ENCODE results near the gene SLC35B2. TPM values are rescaled to one million over a fixed set of nuclear protein-coding genes. Genes with fewer than 3 reads are reported as not detected.

The SLC35B2 gene
- total and polyA plus RNA-seq, 9 donors = 19.7 to 41.0 (median 27.1) TPM

GRCh38 chr6:44272999-44273566 lies 15.8 kb upstream of the SLC35B2 start:
- WGBS, 3 donors = 82 to 85% (median 85%) methylated on average over 23 of the region's 23 CpGs
- Histone ChIP-seq H3K36me3 (no peaks in the 10 kb centered on the region), H3K9me3 (no peaks in the 10 kb centered on the region), H3K27me3 (no peaks in the 10 kb centered on the region), H3K4me1 (ENCODE audit: insufficient read depth) (no peaks in the 10 kb centered on the region), H3K27ac (no peak overlapping the region), H3K4me3 (no peak overlapping the region)
- intact Hi-C loops (cut with DNase I) = no loop called here
- TF ChIP-seq CTCF (IDR thresholded peaks at IDR 0.05) (no peak), EP300 (IDR thresholded peaks at IDR 0.05) (no peak), POLR2A (IDR thresholded peaks at IDR 0.05) (no peak)
- DNase-seq = no peak

GRCh38 chr6:44272529-44272928 lies 15.2 kb upstream of the SLC35B2 start:
- 88 to 91% (median 88%) methylated on average over 3 of the region's 3 CpGs for WGBS, 3 donors
- Histone ChIP-seq H3K27me3 (no peaks in the 10 kb centered on the region), H3K4me3 (no peak overlapping the region), H3K36me3 (no peaks in the 10 kb centered on the region), H3K27ac (no peak overlapping the region), H3K9me3 (no peaks in the 10 kb centered on the region), H3K4me1 (ENCODE audit: insufficient read depth) (no peaks in the 10 kb centered on the region)
- intact Hi-C loops (cut with DNase I) = no loop called here
- DNase-seq = no peak
- no peak for TF ChIP-seq POLR2A (IDR thresholded peaks at IDR 0.05)
- TF ChIP-seq EP300 (IDR thresholded peaks at IDR 0.05) = no peak
- no peak for TF ChIP-seq CTCF (IDR thresholded peaks at IDR 0.05)

GRCh38 chr6:44271914-44272313 lies 14.6 kb upstream of the SLC35B2 start:
- no peak overlapping the region for H3K27ac ChIP-seq
- DNase-seq = no peak
- H3K36me3 ChIP-seq = no peaks in the 10 kb centered on the region
- WGBS, 3 donors = 52 to 64% (median 53%) methylated on average over 3 of the region's 3 CpGs
- H3K27me3 ChIP-seq = no peaks in the 10 kb centered on the region
- H3K9me3 ChIP-seq = no peaks in the 10 kb centered on the region
- intact Hi-C loops (cut with DNase I) = no loop called here
- no peak overlapping the region for H3K4me3 ChIP-seq
- no peak for TF ChIP-seq POLR2A (IDR thresholded peaks at IDR 0.05)
- no peak for TF ChIP-seq EP300 (IDR thresholded peaks at IDR 0.05)
- TF ChIP-seq CTCF (IDR thresholded peaks at IDR 0.05) = no peak
- H3K4me1 ChIP-seq (ENCODE audit: insufficient read depth) = no peaks in the 10 kb centered on the region

GRCh38 chr6:44271406-44271723 lies 14.0 kb upstream of the SLC35B2 start:
- no peaks in the 10 kb centered on the region for H3K9me3 ChIP-seq
- DNase-seq = no peak
- no peak overlapping the region for H3K4me3 ChIP-seq
- intact Hi-C loops (cut with DNase I) = no loop called here
- H3K4me1 ChIP-seq (ENCODE audit: insufficient read depth) = no peaks in the 10 kb centered on the region
- WGBS, 3 donors = 60 to 69% (median 62%) methylated on average over 6 of the region's 6 CpGs
- no peaks in the 10 kb centered on the region for H3K27me3 ChIP-seq
- TF ChIP-seq EP300 (IDR thresholded peaks at IDR 0.05) = no peak
- no peak for TF ChIP-seq POLR2A (IDR thresholded peaks at IDR 0.05)
- TF ChIP-seq CTCF (IDR thresholded peaks at IDR 0.05) = no peak
- H3K27ac ChIP-seq = no peak overlapping the region
- no peaks in the 10 kb centered on the region for H3K36me3 ChIP-seq

All from ovary (tissue), 9 donors.